GM15510 (cell line): ENCODE measurements around the gene BUB1B.

Experiments used
- POLR2A ChIP-seq: IDR thresholded peaks from 3 replicates; pipeline ENCODE4 v1.6.1; 2011; ENCODE audit warnings: borderline replicate concordance; ENCODE audit not compliant: insufficient read length; ENCODE audit errors: extremely low read depth

The BUB1B gene

DNA sequence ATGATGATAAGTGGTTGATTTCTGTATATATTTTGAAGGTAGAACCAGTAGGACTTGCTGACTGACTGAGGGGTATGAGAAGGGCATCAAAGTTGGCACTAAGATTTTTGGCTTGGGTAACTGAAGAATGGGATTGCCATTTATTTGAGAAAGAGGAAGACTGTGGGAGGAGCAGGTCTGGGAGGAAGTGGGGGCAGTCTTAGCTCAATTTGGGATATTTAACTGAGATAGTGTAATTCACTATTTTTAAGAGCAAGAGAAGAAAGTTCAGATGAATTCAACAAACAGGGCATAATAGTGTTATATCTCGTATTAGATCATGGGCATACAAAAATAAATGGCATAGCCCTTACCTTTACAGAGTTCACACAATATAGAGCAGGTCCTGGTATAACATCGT is 1.7 kb downstream of the BUB1B start:
- TF ChIP-seq POLR2A, result no peak

DNA sequence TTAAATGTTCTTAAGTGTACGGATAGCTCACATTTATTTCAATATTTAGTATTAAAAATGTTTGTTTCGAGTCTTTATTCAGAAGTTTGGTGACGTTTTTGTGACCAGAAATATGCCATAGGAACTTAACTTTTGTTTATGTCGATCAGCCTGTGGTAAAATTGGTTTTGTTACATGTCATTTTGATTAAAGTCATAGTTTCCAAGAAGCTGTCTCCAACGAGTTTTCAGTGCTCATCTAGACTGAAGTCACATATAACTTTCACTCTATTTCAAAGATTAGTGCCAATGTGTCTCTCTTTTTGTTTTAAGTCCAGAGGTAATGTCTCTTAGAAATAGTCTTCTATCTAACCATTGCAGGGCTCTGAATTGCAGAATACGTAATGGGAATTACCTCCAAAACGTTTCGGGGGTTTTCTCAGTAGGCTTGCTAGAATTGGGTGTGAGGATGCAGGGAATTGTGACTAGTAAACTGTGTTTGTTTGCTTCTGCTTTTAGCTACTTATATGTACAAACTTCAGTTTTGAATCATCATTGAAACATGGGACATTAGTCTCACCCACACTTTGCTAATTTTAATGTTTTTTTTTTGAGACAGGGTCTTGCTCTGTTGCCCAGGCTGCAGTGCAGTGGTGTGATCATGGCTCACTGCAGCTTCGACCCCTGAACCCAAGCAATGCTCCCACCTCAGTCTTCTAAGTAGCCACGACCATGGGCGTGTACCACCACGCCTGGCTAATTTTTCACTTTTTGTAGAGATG is 3.0 kb downstream of the BUB1B start:
- TF ChIP-seq POLR2A, result no peak

DNA sequence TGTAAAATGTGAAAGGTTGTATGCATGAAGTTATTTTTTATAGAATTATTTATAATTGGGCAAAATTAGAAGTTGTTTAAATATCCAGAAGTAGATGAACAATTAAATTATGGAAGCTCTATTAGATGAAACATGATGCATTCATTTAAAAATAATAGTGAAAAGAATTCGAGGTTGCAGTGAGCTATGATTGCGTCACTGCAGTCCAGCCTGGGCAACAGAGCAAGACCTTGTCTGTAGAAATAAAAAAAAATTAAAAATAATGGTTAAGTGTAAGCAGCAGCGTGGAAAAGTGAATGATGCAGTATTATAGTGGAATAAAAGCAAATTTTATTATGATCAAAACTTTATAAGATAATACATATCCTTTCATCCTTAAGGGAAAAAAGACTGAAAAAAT is 14.3 kb downstream of the BUB1B start:
- no peak for TF ChIP-seq POLR2A

DNA sequence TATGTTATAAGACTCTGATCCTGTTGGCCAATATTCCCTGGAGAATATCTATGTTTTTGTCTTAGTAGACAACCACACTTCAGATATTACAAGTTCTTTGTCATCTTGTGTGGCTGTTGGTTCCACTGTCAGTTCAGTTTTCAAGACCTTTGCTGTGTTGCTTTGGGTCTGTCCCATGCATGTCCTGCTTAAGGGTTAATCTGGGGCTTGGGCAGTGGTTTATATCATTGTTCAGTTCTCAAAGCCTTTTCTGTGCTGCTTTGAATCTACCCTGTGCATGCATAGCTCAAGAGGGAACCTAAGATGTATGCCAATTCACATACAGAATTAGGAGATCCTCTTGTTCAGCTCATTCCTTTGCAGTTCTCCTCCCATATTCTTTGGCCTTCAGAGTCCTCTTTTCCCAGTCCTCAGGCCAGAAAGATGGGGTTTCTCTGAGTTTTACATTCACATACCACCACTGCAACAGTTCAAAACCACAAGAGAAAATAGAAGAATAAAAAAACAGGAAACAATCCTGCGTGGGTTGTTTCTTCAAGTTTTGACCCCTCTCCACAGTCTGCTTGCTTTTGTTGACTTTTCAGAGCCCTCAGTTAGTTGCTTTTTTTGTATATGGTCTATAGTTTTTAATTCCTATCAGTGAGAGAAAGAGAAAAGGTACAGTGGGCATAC is 21.6 kb downstream of the BUB1B start:
- no peak for TF ChIP-seq POLR2A

DNA sequence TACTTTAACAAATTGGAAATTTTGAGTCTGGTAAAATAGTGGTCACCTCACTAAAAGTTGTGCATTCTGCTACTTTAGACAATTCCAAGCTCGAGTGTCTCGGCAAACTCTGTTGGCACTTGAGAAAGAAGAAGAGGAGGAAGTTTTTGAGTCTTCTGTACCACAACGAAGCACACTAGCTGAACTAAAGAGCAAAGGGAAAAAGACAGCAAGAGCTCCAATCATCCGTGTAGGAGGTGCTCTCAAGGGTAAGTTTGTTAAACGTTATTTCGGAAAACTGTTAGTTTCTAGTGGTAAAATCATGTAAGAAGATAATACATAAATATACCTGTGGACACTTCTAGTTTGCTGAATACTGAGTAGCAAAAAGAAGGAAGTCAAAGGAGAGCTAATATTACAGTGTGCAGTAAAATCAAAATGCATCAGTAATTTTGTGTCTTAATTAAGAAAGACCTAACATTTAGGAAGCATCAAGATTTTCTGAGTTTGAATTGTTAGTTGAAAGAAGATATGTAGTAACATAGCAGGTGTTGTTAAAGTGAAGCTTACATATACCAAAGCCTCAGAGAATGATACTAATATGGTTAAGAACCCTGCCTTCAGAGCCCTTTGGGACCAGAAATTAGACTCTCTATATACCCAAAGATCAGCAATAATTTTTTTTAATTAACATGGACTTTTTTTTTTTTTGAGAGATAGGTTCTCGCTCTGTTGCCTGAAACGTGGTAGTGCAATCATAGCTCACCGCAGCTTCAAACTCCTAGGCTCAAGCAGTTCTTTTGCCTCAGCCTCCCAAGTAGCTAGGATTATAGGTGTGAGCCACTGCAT is 23.0 kb downstream of the BUB1B start:
- TF ChIP-seq POLR2A, result no peak

DNA sequence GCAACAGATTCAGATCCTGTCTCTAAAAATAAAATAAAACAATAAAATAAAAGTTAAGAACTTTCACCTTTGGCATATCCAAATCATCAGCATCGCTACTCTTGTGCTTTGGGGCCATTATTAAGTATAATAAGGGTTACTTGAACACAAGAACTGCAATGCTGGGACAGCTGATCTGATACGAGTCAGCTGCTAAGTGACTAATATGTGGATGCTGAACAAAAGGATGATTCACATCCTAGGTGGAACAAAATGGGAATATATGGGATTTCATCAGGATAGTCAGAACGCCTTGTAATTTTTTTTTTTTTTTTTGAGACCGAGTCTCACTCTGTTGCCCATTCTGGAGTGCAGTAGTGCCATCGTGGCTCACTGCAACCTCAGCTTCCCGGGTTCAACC is 29.7 kb downstream of the BUB1B start:
- TF ChIP-seq POLR2A, result no peak

DNA sequence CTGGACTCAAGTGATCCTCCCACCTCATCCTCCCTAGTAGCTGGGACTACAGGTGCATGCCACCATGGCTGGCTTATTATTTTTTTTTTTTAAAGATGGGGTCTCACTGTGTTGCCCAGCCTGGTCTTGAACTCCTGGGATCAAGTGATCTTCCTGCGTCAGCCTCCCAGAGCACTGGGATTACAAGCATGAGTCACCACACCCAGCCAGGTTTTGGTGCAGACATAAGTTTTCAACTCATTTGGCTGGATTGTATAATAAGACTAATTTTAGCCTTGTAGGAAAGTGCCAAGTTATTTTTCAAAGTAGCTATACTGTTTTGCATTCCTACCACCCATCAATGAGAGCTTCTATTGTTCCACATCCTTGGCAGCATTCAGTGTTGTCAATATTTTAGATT is 32.1 kb downstream of the BUB1B start:
- no peak for TF ChIP-seq POLR2A

DNA sequence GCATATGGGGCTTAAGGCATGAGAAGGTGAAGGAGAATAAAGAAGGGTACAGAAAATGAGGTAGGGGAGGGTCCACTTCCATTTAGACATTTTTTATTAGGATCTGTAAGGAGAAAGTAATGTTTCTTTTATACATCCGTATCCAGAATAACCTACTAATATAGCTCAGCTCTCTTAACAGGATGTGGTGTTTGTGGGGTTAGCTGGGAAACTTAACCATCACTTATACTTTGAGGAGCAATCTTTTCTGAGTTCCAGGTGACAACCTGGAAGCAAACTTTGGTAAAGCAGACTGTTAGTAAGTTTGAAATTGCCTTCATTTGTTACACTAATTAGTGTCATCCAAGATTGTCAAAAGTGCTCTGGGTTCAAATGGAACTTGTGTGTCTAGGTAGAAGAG is 36.6 kb downstream of the BUB1B start:
- no peak for TF ChIP-seq POLR2A

DNA sequence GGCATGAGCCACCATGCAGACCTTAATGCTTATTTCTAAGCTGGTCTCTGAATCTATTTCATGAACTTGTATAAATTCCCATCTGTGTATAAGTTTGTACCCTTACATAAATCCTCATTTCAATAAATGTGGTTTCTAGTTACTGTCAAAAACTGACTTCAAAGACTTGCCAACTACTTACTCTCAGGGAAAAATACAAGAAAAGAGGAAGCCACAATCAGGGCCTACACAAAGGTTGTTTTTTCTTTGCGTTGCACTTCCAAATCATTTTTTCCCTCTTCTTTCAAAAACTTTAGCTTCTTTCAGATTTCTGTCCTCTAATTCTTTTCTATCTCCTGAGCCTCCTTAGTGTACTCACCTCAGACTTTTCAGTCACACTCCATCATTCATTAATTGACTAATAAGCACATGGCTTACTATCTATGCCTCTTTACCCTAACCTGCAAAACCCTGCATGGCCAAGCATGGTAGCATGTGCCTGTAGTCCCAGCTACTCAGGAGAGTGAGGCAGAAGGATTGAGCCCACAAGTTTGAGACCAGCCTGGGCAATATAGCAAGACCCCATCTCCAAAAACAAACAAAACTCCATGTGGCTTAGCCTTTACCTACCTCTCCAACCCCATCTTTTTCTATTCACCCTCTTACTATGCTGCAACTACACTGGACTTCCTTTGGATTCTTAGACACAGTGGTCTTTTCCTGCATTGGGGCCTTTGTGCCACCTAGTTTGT is 37.7 kb downstream of the BUB1B start:
- no peak for TF ChIP-seq POLR2A

DNA sequence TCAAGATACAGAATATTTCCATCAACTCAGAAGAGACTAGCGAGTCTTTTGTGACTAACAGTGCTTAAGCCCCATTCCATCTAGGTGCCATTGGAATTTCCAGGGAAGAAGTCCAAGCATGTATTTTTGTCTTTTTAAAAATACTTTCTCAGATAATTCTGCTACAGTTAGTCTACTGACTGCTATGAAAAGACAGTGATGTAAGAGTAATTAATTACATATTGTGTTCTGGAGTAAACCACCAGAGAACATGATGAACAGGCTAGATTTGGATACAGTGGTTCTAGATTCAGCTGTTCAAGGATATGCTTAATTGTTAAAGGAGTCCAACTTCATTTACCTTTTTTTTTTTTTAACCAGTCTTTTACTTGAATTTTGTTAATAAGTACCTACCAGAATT is 43.2 kb downstream of the BUB1B start:
- no peak for TF ChIP-seq POLR2A

DNA sequence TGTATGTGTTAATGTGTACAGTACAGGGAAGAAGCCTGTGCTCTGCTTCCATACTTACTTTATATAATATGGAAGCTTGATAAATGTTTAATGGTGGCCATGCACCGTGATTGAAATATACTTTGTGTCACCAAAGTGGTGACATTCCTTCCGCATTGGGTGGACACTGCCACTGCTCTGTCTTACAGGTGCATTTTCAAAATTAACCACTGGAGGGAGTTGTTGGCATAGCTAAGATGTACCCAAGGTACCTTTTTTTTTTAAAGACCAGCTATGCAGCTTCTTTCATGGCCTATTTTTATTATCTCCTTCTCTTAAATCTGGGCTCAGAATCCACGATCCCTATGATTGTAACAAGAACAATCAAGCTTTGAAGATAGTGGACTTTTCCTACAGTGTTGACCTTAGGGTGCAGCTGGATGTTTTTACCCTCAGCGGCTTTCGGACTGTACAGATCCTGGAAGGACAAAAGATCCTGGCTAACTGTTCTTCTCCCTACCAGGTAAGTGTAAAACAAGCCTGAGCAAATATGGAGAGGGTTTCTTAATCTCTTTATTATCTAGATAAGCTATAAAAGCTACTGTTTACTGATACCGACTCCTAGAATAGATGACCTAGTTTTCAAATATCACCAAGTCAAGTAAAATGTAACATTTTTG is 56.4 kb downstream of the BUB1B start:
- no peak for TF ChIP-seq POLR2A

DNA sequence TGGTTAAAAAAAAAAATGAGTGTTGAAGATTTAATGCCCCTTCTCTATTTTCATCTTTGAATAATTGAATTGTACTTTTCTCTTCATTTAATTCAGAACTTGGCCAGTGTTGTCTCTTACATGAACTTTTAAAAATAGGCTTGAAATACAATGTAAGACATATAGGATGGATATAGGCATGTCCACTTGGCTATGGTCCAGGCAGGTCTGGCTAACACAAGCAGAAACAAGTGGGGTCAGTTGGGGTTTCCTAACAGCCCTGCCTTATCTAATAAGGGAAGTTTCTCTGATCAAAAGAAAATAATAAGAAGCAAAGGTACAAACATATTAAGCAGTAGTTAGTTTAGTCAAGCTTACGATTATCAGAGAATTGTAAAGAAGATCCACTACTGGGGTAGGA is 58.9 kb downstream of the BUB1B start:
- TF ChIP-seq POLR2A, result no peak

DNA sequence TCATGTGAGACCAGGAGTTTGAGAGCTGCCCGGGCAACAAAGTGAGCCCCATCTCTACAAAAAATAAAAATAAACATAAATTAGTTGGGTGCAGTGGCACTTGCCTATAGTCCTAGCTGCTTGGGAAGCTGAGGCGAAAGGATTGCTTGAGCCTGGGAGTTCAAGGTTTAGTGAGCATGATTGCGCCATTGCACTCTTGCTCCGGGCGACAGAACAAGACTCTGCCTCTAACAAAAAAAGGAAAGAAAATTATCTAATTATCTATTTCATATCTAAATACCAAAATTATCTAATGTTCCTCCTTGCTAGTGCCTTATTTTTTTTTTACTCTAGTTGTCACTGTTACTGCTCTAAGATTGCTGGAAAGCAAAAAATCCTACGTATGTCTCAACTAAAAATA is 61.3 kb downstream of the BUB1B start:
- no peak for TF ChIP-seq POLR2A

DNA sequence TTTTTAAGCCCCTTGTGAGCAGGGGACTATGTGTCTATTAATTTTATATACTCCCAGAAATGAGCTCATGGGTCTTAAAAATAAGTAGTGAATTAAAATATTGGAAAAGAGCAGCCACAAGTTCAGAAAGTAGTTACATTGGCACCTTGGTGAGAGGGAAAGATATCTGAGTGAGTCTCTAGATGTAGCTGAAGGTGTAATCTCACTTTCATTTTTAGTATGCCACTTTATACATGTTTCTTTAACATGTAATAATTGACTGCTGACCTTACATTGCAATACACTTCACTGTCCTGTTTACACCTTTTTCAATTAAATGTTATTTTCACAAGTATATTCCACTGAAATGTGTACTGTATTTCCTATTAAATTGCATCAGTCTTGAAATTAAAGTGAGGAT is 65.9 kb downstream of the BUB1B start:
- TF ChIP-seq POLR2A, result no peak
